COLO829 (cell line): ENCODE data around the gene TBC1D23.
"Not testable (repeated sequence)": the region's sequence is repeated elsewhere in the genome, so short reads cannot be mapped to it uniquely, and the experiment has no call there.

Experiments used
- DNase-seq: peaks from one replicate; pipeline ENCODE4 v3.0.0; 2012; ENCODE audit warnings: low spot score

The TBC1D23 gene

DNA sequence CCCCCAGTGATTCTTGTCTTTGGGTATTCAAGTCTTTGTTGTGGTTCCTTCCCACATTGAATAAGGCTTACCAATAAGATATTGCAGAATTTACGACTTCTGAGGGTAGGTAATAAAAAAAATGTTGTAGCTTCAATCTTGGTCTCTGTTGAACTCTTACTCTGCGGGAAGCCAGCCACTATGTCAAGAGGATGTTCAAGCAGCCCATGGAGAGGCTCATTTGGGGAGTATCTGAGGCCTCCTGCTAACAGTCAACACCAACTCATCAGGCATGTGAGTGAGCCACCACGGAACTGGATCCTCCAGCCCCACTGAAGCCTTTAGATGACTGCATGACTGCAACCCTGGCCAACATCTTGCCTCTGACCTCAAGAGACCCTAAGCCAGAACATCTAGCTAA, 3.2 kb upstream of the TBC1D23 start:
- no peak for DNase-seq

DNA sequence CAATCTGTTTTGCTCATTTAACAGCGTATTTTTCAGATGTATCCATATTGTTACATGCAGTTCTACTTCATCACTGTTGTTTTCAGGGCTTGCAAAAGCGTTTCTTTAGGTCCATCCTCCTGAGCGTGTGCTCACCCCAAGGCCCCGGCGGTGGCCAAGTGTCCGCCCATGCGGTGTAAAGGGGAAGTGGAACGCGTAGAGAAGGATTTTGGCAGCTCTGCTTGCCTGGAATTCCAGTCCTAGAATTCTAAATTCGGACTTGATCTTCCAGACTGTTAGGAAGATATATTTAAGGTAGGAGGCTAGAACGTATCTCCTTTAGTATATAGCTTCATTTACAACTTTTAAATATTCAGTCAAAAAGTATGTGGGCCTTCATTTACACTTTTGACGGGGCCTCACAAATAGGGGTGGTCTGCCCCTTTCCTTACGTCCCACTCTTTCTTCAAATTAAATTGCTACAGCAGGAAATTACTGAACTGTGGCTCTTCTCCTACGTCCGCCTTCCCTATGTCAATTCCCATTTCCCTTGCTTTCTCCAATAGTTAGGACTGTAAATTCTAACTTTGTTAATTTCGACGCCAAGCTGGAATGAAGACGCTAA, 609 bp upstream of the TBC1D23 start:
- DNase-seq, result no peak

DNA sequence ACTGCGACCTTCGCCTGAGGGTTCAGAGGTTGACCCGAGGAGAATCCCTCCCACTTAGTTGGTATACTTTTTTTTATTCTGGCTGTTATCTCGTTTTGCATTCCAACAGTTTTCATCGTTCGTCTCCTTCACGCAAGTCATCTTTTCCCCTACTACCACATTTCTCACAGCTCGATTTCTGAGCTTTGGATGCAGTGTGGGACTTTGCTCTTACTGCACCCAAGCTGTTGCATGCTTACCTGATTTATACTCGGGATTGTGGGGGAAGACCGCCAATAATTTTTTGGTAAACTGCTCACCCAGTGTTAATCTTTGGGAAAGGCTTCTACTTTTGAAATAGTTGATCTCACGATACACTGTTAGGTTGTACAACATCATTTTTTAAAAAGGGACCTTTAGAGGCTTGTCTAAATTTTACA, 702 bp downstream of the TBC1D23 start:
- no peak for DNase-seq

DNA sequence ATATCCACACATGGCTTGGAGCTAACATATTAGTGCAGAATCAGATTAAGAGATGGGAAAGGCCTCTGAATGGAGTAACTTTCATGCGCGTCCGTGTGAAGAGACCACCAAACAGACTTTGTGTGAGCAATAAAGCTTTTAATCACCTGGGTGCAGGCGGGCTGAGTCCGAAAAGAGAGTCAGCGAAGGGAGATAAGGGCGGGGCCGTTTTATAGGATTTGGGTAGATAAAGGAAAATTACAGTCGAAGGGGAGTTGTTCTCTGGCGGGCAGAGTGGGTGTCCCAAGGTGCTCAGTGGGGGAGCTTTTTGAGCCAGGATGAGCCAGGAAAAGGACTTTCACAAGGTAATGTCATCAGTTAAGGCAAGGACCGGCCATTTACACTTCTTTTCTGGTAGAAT, 2.1 kb downstream of the TBC1D23 start:
- DNase-seq, result not testable (repeated sequence)

DNA sequence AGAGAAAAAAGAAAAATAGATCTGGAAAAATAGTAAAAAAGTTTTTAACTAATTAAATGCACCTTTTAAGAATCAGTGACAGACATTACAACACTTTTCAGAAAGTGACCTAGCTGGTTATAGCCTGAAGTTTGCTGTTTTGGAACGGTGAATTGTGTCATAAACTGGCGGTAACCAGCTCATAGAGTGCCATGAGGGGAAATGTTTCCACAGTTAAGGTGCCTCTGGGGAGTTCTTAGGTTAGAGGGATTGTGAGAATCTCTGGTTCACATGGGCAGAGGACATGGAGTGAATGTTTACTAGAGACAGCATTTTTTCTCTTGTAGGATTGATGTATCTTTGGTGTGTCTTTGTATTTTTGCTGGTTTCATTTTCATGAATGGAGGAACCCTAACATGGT, 2.8 kb downstream of the TBC1D23 start:
- DNase-seq, result no peak

DNA sequence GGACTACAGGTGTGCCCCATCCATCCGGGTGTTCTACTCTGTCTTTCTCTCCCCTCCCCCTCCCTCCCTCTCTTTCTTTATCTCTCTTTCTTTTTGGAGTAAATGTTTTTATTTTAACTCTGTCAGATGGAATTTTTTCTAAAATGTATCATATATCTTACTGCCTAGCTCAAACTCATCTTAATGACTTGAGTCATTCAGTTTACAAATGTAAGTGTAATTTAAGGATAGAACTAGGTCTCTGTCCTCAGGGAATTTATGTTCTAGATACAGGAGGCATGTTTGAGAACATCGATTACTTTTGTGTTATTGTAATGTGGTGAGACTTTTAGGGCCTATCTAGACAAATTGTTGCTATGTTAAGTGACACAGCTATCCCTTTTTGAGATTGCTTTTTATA, 3.5 kb downstream of the TBC1D23 start:
- no peak for DNase-seq

DNA sequence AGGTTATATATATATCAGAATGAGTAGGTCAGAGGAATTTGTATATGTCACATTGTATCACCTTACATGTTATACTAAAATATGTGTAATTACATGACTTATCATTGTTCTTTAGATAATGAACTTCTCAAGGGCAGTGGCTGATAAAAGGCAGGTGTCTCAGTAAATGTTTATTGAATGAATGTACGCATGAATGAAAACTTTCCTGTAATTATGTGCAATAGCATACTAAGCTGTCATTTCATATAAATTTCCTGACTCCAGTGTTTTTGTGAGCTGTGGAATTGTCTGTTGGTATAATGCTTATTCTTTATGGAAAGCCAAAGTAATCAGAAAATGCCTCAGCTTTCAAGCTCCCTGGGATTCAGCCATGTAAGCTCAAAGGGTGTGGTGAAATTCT, 4.2 kb downstream of the TBC1D23 start:
- DNase-seq, result no peak

DNA sequence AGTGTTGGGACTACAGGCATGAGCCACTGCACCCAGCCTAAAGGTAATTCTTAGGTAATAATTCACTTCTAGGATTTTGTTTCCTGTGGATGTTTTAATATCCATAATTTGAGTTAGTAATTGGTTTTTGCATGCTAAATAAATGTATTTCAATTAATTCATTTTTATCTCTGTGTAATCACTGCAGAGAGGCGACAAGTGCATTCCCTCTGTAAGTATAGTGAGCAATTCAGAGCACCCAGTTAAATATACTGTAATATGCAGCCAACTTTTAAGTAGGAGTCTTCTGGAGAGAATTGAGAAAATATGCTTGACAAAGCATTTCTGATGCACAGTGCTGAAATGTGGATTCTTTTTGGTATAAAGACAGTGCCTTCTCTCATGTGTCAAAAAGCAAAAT, 5.7 kb downstream of the TBC1D23 start:
- no peak for DNase-seq

DNA sequence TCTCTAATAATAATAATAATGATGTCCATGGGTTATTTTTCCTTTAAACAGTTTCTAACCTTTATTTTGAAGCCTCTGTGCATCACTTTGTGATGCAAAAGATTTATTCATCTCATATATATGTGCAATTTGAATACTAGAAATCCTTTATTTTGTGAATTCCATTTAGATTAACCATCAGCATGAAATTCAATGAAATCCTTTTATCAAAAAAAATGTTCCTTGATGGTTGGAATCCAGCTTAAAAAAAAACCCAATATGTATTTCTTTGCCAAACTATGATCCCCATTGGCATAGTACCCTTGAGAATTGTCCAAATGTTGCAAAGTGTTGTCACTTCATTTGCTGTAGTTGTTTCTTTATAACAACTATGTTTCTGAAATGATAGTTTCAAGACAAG, 7.4 kb downstream of the TBC1D23 start:
- no peak for DNase-seq

DNA sequence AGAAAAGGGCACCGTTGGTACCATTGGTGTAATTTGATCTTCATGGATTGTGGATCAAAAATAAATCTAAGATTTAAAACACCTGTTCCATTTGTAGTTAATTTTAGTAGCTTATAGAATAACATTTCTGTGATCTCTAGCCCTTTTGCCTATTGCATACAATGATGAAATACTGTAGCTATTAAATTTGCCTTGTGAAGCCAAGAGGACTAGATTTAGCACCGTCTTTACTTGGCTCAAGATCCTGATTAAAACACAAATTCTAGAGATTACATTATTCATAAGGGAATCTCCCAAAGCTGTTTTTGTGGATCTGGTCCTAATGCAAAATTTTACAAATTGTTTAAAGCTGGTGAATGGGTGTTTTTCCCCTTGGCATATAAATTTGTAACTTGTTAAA, 8.2 kb downstream of the TBC1D23 start:
- DNase-seq, result no peak

DNA sequence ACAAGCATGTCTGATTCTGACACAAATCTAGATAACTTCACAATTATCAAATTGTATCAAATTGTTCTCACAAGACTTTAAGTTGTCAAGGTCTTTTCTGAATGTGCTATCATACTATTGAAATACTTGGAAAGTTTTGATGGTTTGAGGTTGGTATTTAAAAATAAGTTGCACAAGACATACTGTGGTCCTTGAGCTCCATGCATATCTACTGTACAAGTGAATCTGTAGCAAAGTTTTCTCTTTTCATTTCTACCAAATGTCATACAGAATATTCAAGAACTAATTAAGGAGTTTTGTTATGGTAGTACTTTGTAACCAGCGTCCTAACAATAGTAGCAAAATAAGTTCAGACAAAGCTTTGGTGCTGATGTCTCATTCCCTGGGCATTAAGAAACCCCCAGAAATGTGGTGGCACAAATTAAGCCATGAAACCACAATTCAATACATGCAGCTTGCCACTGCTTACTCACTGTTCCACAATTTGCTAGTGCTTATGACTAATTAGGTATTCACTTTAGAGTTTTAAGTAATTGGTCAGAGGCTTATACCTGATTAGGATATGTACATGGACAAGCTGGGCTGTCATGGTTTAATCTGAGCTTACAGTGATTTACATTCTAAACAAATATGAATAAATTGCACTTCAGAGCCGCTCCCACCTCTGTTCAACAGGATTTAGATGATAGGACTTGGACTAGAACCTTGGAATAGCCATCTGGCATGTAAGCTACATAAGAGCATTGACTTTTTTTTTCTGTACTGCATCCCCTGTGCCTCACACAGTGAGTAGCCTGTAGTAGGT, 8.8 kb downstream of the TBC1D23 start:
- DNase-seq, result peak; percentile 70

DNA sequence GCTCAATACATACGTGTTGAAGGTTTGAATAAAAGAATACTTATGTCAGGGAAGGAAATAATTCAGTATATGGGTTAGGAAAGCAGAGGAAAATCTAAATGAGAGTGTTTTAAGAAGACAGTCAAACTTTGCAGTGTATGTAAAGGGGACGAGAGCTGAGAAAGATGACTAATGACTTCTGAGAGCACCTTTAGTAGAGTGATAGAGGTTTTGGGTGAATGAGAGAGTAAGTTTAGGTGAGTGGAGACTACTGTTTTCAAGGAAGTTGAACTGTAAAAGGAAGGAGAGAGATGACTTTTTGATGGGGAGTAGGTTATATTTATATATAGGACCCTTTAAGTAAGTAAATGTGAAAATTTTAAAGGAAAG, 9.4 kb downstream of the TBC1D23 start:
- no peak for DNase-seq

DNA sequence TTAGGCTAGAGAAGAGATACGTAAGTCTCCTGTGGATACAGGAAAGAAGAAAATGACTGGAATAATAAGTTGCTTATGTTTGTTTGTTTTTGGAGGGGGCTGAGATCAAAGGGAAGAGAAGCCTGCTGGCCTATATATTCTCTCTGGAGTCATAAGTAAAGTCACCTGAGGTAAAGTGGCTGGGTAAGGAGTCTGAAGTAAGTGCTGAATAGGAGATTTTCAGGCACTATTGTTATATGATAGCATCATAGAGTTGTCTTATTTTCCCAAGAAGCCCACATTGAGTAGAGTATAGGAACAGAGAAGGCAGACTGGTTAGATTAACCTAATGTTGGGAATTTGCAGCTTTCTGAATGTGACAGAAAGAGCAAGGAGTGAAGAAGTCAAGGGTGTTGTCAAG, 10.7 kb downstream of the TBC1D23 start:
- no peak for DNase-seq

DNA sequence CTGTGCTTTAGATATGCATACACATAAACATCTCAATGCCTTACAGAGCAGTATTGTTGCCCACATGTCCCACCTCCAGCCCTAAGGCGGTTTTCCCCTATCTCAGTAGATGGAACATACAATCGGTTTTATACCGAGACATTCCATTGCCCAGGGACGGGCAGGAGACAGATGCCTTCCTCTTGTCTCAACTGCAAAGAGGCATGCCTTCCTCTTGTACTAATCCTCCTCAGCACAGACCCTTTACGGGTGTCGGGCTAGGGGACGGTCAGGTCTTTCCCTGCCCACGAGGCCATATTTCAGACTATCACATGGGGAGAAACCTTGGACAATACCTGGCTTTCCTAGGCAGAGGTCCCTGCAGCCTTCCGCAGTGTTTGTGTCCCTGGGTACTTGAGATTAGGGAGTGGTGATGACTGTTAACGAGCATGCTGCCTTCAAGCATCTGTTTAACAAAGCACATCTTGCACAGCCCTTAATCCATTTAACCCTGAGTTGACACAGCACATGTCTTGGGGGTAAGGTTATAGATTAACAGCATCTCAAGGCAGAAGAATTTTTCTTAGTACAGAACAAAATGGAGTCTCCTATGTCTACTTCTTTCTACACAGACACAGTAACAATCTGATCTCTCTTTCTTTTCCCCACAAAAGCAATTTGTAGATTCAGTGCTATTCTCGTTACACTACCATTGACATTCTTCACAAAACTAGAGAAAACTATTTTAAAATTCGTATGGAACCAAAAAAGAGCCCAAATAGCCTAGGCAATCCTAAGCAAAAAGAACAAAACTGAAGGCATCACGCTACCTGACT, 12.2 kb downstream of the TBC1D23 start:
- not testable (repeated sequence) for DNase-seq

DNA sequence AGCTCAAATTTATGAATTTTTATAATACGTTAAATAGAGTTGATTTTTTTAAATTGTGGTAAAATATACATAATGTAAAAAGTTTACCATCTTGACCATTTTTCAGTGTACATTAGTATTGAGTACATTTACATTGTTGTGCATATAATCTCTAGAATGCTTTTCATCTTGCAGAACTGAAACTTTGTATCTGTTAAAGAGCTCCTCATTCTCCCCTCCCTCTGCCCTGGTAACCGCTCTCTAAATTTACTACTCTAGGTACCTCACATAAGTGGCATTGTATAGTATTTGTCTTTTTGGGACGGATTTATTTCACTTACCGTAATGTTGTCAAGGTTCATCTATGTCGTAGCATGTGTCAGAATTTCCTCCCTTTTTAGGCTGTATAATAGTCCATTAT, 13.6 kb downstream of the TBC1D23 start:
- no peak for DNase-seq

DNA sequence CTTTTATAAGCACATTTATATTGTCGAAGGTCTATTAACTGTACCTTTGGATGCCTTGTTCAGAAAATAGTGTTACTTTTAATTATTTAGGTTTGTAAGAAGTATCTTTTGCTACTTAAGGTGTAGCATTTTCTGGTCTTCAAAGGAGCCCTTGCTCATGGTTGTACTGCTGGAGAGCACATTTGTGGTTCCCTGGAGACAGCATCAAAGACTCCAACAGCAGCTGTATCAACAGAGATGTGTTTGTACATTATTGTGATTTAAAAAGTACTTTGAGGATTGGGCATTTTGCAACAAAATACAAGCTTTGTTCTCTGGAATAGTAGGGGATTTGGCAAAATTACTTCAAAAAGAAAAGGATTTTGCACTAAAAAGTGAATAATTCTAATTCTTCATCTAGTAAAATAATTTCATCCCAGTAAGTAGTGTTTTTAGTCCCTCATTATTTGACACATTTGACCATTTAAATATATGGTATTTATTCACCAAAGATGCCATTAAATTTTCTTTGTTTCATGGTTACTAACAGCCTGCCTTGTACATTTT, 16.5 kb downstream of the TBC1D23 start:
- peak; percentile 80 for DNase-seq

DNA sequence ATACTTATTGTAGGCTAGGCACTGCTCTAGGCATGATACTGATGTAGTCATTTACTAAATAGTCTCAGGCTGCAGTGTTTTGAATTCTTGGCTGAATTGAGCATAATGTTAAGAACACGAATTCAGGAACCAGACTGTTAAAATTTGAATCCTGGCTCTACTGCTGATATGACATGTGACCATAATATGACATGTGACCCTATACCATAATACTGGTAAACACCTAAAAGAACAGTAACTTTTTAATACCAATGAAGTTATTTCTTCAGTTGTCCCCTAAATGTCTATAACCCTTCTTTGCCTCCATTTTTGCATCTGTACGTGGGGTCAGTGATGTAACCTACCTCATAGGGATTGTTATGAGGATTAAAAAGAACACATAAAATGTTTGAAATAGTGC, 18.1 kb downstream of the TBC1D23 start:
- DNase-seq, result no peak

DNA sequence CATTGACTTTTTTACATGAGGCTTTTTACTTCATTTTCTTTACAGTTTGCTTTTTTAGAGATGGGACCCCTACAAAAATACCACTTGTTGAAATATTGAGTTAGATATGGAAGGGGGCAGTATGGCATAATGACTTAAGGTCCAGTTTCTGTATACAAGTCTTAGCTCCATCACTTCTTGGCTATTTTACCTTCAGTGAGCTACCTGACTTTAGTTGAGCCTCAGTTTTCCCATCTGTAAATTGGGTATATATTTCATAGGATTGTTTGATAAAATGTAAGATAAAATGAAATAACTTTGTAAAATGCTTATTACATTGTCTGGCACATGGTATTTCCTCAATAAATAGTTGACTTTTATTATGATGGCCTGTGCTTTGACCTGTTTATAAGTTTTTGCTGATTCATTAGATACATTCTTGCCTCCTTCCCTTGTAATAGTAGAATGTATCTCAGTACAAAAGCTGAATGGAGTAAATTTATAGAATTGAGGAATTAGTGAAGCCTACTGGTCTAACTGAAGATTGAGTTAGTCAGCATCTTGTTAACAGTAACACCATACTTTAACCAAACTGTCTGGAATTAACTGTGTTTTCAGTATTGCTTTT, 27.6 kb downstream of the TBC1D23 start:
- no peak for DNase-seq

DNA sequence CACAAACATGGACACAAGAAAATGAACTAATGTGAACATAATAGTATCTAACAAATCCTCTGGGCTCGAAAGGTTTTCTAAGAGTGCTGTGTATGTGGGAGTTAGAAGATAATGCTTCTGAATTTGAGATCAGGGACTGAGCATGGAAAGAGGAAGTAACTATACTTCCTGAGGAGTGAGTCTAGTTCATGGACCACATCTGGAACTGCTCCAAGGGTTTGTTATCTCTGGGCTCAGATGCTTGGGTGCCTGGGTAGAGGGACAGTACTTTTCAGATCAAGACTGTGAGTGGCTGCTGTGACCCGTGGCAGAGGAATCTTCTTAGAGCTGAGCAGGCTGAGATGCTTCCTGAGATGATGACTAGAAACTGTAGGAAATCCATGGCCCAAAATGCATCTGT, 28.5 kb downstream of the TBC1D23 start:
- no peak for DNase-seq

DNA sequence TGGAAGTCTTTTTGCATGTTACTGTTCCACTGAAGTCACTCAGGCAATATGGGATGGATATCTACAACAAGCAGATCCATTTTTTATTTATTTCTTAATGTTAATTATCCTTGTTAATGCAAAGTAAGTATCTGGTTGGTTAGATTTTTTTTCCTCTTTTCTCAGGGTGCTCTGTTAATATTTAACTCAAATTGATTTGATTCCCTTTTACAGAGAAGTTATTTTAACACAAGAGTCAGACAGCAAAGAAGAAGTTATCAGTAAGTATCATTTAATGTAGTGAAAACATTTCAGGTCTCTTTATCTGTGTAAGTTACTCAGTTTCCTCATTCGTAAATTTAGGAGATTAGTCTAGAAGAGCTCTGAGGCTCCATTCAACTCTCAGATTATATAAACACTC, 34.3 kb downstream of the TBC1D23 start:
- DNase-seq, result no peak

DNA sequence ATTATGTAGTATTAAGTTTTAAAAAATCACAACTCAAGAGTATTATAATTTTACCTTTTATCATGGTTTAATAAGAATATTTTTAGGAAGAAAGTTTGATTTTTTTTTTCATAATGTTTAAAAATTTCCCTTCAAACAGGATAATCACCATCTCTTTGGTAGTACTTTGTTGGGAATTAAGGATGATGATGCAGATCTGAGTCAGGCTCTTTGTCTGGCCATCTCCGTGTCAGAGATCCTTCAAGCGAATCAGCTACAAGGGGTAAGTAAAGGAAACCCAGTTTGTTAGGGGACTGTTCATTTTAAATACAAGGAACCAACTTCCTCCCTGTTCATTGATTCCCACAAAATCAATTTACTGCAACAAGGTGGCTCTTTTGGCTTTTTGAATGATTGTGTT, 37.0 kb downstream of the TBC1D23 start:
- no peak for DNase-seq

DNA sequence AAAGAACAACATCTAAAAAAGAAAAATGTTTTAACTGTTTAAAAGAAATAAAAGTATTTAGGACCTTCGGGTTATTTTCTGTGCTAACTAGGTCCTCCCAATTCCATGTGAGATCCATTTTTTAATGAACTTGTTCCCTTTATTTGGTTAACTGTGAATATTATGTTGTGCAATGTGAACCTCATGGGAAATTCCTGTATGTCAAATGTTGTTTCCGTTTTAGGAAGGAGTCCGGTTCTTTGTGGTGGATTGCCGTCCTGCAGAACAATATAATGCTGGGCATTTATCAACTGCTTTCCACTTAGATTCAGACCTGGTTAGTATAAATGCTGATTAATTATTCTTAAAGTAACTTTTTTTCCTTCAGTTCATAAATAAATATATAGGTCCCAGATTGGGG, 38.2 kb downstream of the TBC1D23 start:
- no peak for DNase-seq

DNA sequence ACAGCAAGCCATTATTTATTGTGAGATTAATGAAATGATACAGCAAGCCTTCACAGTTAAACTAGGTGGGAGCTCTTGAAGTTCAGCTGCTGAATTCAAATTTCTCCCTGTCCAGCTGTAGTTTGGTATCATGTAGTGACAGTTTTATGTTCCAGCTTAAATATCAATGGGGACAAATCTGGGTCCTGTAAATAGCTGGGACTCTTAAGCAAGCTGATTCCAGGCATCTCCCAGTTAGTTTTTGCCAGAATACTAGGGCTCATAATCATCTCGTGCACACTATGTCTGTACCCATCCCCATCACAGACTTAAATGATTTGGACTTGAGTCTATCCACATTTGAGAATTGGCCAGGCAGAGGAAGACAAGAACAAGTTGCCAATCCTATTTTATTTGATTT, 45.9 kb downstream of the TBC1D23 start:
- DNase-seq, result no peak
